AG09319 (cell line): ENCODE measurements around the gene TTC28.
"Not testable (repeated sequence)": the region's sequence is repeated elsewhere in the genome, so short reads cannot be mapped to it uniquely, and the experiment has no call there.

Experiments
- DNase-seq: peaks from one replicate; pipeline ENCODE4 v3.0.0-alpha.2; 2010; ENCODE audit warnings: low read depth; ENCODE audit errors: extremely low read depth
- TF ChIP-seq, protein P1 (sequence below): IDR thresholded peaks from 2 replicates; pipeline ENCODE4 v1.5.1; 2011; ENCODE audit warnings: low read depth, mild to moderate bottlenecking, inconsistent platforms, low read length, moderate library complexity

Gene TTC28

DNA sequence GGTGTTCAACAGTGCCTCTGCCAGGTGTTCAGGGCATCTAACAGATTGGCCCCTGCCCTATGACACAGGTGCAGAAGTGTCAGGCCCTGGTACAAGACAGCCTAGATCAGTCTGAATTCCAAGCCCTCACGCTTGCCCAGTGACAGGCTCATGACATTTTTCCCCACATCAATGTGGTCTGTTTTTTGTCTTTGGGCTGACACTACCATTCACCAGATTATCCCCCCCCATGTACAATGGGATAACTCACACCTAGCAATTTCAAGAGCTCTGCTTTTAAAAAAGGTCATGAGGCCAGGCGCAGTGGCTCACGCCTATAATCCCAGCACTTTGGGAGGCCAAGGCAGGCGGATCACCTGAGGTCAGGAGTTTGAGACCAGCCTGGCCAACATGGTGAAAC, 605.1 kb downstream of the TTC28 start:
- no peak for DNase-seq
- TF ChIP-seq, protein P1, sequence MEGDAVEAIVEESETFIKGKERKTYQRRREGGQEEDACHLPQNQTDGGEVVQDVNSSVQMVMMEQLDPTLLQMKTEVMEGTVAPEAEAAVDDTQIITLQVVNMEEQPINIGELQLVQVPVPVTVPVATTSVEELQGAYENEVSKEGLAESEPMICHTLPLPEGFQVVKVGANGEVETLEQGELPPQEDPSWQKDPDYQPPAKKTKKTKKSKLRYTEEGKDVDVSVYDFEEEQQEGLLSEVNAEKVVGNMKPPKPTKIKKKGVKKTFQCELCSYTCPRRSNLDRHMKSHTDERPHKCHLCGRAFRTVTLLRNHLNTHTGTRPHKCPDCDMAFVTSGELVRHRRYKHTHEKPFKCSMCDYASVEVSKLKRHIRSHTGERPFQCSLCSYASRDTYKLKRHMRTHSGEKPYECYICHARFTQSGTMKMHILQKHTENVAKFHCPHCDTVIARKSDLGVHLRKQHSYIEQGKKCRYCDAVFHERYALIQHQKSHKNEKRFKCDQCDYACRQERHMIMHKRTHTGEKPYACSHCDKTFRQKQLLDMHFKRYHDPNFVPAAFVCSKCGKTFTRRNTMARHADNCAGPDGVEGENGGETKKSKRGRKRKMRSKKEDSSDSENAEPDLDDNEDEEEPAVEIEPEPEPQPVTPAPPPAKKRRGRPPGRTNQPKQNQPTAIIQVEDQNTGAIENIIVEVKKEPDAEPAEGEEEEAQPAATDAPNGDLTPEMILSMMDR = no peak

DNA sequence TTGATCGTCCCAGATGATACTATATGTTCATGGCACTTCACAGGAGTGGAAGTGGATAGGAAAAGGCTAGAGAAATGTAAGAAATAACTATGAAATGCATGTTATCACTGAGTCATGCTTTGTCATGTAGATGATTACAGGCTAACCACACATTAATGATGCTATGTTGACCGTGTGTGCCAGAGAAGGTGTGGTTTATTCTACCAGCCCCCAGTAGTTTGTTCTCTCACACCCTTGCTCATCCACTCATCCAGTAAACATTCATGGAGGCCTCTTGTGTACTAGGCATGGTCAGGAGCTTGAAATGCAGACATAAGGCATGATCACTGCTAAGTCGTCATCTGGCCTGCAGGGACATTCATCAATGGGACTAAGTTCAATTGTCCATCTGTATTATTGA, 607.6 kb downstream of the TTC28 start:
- DNase-seq = no peak
- TF ChIP-seq, protein P1 = no peak

GRCh38 chr22:28068826-28069225, 610.8 kb downstream of the TTC28 start:
- no peak for DNase-seq
- TF ChIP-seq, protein P1 = no peak

DNA sequence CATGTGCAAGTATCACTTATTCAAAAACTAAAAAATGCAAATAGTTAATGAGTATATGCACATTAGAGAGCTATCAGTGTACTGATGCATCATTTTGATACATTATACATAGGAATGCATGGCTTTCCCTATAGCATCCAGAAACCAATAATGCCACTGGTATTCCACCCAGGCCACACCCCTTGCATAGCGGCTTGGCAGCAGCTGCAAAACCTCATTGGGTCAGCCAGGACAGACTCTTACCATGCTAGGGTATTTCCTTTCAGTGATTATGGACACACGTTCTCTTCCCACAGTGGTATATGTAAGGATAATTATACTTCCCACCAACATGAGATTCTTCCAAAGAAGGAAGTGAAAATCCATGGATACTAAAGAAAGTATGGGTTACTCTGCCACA, 614.7 kb downstream of the TTC28 start:
- TF ChIP-seq, protein P1 = no peak
- DNase-seq = no peak

- no peak for DNase-seq
- TF ChIP-seq, protein P1 = no peak
Observed at GRCh38 chr22:28063656-28064055, 616.0 kb downstream of the TTC28 start.

DNA sequence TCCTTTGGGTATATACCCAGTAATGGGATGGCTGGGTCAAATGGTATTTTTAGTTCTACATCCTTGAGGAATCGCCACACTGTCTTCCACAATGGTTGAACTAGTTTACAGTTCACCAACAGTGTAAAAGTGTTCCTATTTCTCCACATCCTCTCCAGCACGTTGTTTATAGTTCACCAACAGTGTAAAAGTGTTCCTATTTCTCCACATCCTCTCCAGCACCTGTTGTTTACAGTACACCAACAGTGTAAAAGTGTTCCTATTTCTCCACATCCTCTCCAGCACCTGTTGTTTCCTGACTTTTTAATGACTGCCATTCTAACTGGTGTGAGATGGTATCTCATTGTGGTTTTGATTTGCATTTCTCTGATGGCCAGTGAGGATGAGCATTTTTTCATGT, 619.0 kb downstream of the TTC28 start:
- DNase-seq = not testable (repeated sequence)

DNA sequence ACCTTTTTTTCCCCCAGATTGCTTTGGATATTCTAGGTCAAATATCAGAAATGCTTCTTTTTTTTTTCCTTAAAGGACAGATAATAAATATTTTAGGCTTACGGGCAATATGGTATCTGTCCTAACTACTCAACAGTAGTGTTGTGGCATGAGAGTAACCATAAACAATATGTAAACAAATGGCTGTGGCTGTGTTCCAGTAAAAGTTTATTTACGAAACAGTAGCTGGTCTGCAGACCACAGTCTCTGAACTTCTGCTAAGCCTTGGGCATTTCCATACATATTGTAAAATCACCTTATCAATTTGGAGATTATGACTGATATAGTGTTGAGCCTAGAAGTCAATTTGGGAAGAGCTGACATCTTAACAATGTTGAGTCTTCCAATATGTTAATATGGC, 621.6 kb downstream of the TTC28 start:
- no peak for DNase-seq
- TF ChIP-seq, protein P1 = no peak

- TF ChIP-seq, protein P1 = no peak
- no peak for DNase-seq
Observed at GRCh38 chr22:28054819-28055208, 624.8 kb downstream of the TTC28 start.
